Nephron progenitor cell (in vitro differentiated cells): Measurements from ENCODE around the gene DIABLO.

Source experiments
- DNase-seq: peaks from one replicate; pipeline ENCODE4 v3.0.0; 2021
- H3K27ac Mint-ChIP-seq: 2 replicates; pipeline ENCODE4 v1.8.0; 2021; ENCODE audit warnings: mild to moderate bottlenecking, moderate library complexity, mixed read lengths
- H3K27me3 Mint-ChIP-seq: 2 replicates; pipeline ENCODE4 v1.8.0; 2021; ENCODE audit warnings: mild to moderate bottlenecking, low read depth, mixed read lengths; ENCODE audit not compliant: poor library complexity
- H3K36me3 Mint-ChIP-seq: 2 replicates; pipeline ENCODE4 v1.8.0; 2021; ENCODE audit warnings: low read depth, mixed read lengths
- H3K4me1 Mint-ChIP-seq: 2 replicates; pipeline ENCODE4 v1.8.0; 2021; ENCODE audit warnings: mixed read lengths
- H3K4me3 Mint-ChIP-seq: 2 replicates; pipeline ENCODE4 v1.8.0; 2021; ENCODE audit warnings: mild to moderate bottlenecking, moderate library complexity, mixed read lengths
- H3K9me3 Mint-ChIP-seq: 2 replicates; pipeline ENCODE4 v1.8.0; 2021; ENCODE audit warnings: mild to moderate bottlenecking, moderate library complexity, mixed read lengths
- TF ChIP-seq, protein P1 (sequence below): fragments of 200-600 bp; sonication (generic); IDR thresholded peaks from 2 replicates; pipeline ENCODE4 v1.5.0; 2021; ENCODE audit warnings: antibody characterized with exemption

Gene DIABLO

DNA sequence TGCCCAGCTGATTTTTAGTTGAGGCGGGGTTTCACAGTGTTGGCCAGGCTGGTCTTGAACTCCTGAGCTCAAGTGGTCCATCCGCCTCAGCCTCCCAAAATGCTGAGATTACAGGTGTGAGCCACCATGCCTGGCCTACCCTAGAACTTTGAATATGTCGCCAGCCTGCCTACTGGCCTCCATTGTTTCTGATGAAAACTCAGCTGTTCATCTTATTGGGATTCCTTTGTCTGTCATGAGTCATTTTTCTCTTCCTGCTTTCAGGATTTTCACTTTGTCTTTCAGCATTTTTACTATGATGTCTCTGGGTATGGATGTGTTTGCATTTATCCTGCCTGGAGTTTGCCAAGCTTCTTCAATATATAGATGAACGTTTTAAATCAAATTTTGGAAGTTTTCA is 30.4 kb downstream of the DIABLO start:
- H3K27ac Mint-ChIP-seq = no peak overlapping the region
- H3K4me3 Mint-ChIP-seq = no peak overlapping the region
- peaks cover 40% of the 10 kb centered on the region for H3K4me1 Mint-ChIP-seq
- peaks cover 13% of the 10 kb centered on the region for H3K36me3 Mint-ChIP-seq
- TF ChIP-seq, protein P1, sequence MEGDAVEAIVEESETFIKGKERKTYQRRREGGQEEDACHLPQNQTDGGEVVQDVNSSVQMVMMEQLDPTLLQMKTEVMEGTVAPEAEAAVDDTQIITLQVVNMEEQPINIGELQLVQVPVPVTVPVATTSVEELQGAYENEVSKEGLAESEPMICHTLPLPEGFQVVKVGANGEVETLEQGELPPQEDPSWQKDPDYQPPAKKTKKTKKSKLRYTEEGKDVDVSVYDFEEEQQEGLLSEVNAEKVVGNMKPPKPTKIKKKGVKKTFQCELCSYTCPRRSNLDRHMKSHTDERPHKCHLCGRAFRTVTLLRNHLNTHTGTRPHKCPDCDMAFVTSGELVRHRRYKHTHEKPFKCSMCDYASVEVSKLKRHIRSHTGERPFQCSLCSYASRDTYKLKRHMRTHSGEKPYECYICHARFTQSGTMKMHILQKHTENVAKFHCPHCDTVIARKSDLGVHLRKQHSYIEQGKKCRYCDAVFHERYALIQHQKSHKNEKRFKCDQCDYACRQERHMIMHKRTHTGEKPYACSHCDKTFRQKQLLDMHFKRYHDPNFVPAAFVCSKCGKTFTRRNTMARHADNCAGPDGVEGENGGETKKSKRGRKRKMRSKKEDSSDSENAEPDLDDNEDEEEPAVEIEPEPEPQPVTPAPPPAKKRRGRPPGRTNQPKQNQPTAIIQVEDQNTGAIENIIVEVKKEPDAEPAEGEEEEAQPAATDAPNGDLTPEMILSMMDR = no peak
- H3K9me3 Mint-ChIP-seq = peaks cover 21% of the 10 kb centered on the region
- peaks cover 6% of the 10 kb centered on the region for H3K27me3 Mint-ChIP-seq
- no peak for DNase-seq

- Mint-ChIP-seq H3K27ac (no peak overlapping the region), H3K4me3 (no peak overlapping the region), H3K36me3 (peaks cover 13% of the 10 kb centered on the region), H3K4me1 (peaks cover 43% of the 10 kb centered on the region), H3K9me3 (peaks cover 21% of the 10 kb centered on the region), H3K27me3 (peaks cover 5% of the 10 kb centered on the region)
- TF ChIP-seq, protein P1 = no peak
- DNase-seq = no peak
Measured at GRCh38 chr12:122194804-122195203, 31.0 kb downstream of the DIABLO start.

GRCh38 chr12:122192441-122192840 is 33.4 kb downstream of the DIABLO start:
- no peak overlapping the region for H3K4me3 Mint-ChIP-seq
- H3K27me3 Mint-ChIP-seq = peaks cover 4% of the 10 kb centered on the region
- peaks cover 43% of the 10 kb centered on the region for H3K4me1 Mint-ChIP-seq
- DNase-seq = no peak
- TF ChIP-seq, protein P1 = no peak
- peaks cover 13% of the 10 kb centered on the region for H3K36me3 Mint-ChIP-seq
- H3K27ac Mint-ChIP-seq = no peak overlapping the region
- peaks cover 21% of the 10 kb centered on the region for H3K9me3 Mint-ChIP-seq

GRCh38 chr12:122190842-122191668 is 34.8 kb downstream of the DIABLO start:
- Mint-ChIP-seq H3K36me3 (peaks cover 12% of the 10 kb centered on the region), H3K27me3 (peaks cover 6% of the 10 kb centered on the region), H3K4me3 (no peak overlapping the region), H3K9me3 (peaks cover 19% of the 10 kb centered on the region), H3K4me1 (peaks cover 36% of the 10 kb centered on the region), H3K27ac (no peak overlapping the region)
- TF ChIP-seq, protein P1 = peak; percentile 73
- peak; percentile 75 for DNase-seq

DNA sequence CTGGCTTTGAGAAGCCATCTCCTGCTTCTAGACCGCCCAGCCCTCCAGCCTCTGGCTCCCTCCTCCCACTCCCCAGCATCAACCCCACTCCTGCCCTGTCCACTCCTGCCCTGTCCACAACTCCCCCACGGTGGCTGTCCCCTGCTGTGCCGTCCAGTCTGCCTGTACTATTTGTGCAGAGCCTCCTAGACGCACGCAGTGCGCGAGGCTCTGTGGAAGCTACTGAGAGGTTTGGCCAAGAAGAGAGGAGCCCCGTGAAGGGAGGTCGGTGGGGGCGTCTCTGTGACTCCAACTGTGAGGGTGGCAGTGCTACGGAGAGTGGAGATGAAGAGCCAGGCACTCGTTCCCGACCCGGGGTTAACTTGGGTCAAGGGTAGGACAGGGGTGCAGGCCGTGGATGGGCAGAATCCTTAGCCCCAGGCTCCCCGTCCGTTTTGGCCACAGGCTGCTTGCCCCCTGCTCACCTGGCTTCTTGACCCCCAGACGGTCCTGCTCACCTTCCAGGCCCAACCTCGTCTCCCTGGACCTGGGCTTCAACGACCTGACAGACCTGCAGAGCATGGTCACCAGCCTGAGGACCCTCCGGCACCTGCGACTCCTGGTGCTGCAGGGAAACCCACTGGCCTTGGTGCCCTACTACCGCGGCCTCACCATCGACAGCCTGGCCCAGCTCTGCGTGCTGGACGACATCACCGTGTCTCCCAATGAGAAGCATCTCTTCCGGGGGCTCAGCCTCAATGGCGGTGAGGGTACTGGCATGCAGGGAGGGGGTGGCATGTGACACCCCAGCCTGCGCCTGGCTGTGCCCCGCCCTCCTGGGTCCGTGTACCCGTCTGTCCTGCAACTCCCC is 36.0 kb downstream of the DIABLO start:
- Mint-ChIP-seq H3K4me3 (no peak overlapping the region), H3K4me1 (peaks cover 38% of the 10 kb centered on the region), H3K27ac (no peak overlapping the region), H3K36me3 (peaks cover 5% of the 10 kb centered on the region), H3K9me3 (peaks cover 8% of the 10 kb centered on the region), H3K27me3 (peaks cover 10% of the 10 kb centered on the region)
- DNase-seq = no peak
- TF ChIP-seq, protein P1 = no peak
